ENCODE data around the gene RHOD.

RHOD gene, protein sequence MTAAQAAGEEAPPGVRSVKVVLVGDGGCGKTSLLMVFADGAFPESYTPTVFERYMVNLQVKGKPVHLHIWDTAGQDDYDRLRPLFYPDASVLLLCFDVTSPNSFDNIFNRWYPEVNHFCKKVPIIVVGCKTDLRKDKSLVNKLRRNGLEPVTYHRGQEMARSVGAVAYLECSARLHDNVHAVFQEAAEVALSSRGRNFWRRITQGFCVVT

DNA sequence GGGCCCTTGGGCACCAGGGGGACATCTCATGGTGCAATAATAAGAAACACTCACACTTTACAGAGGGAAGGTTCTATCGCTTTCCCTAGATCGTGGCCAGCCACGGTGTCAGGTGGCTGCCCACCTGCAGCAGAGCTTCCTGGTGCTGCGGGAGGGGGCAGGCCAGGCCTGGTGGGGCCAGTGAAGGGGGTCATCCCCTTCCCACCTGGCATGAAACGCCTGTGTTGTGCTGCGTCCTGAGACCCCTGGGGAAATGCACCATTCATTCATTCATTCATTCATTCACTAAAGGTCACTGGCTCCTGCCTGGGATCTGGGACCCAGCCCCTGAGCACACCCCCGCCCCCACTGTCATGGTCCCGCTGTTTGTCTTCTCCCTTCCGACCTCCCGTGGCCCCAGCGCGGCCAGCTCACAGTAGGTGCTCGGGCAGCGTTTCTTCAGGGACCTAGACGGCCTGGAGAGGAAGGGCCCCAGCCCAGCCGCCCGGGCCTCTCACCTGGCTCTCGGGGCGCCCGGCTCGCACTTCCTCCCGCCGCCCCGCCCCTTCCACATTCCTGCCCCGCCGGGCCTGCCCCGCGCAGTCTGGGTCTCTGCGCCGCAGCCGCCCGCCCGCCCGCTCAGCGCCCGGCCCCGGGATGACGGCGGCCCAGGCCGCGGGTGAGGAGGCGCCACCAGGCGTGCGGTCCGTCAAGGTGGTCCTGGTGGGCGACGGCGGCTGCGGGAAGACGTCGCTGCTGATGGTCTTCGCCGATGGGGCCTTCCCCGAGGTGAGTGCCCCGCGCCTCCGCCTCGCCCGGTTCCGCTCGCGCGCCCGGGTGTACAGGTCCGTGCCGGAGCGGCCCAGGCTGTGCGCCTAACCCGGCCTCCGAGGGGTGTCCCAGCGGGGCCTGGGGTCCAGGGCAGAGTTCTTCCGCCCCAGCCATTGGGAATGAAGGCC is at the start of gene RHOD:
Gene RHOD, plus strand, starts transcription at position 581 of the 938 bp plus-strand sequence. Its CDS starts 56 bp downstream, at position 637.
- peak in 1 of 2 donors; percentile 12 for DNase-seq (ENCODE audit: low read depth in 1 of 2, low spot score in 1 of 2)

DNA sequence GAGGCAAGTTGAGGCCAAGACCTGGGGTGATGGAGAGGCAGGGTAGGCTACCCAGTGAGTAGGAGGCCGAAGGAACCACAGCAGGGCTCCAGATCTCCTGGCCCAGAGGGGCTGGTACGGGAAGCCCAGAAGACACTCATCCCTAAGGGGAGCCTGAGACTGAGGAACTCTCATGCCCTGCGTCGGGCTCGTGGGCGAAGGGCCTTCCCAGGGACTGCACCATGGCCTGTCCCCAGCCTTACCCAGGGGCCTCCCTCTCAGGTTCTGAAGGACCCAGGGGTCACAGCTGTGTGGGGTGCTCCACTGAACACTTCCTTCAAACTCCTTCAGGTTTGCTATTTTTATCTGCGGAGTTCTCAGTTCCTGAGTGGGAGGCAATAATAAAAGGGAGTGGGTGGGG is 49.5 kb upstream of the RHOD start:
- no peak for DNase-seq (ENCODE audit: low read depth in 1 of 2, low spot score in 1 of 2)

DNA sequence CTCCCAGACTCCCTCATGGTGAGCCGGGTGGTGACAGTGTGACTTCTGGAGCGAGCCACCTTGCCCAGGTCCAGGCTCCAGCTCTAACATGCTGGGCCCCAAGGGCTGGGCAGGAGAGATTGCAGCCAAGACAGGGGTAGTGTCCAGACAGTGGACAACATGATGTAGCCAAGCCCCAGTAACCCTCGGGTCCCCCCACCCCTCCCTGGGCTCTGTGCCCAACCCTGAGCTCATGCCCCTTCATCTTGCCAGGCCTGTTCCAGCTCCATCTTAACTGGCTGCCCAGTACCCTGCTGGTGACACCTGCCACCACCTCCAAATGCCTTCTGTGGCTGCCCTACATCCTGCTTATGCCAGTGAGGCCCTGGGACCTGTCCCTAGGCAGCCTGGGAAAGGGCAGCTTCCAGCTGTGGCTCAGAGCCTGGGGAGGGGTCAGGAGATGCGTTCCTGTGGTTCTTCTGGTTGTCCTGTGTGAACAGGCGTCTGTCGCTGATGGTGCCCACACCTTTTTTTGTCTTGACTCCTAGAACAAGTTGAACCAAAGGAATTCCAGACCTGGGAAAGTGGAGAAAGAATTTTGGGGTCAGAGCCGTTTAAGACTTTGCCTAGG is 46.2 kb upstream of the RHOD start:
- DNase-seq (ENCODE audit: low read depth in 1 of 2, low spot score in 1 of 2): no peak

DNA sequence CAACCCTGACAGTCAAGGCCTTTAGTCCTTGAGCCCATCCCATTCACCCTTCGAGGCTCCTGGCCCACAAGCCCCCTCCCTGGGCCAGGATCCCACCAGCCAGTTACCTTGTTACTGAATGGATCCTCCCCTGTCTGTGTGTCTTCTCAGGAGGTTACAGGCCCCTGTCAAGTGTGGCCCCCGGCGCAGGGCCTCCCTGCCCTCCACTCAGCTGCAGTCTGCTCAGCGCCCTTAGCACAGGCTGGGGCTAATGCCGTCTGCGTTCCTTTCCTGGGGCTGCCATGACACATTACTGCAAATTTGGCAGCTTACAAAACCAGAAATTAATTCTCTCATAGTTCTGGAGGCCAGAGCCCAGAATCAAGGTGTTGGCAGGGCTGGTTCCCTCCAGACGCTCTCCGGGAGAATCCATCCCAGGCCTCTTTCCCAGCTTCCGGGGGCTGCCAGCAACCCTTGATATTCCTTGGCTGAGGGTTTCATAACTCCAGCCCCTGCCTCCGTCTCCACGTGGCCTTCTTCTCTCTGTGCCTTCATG is 43.1 kb upstream of the RHOD start:
- DNase-seq (ENCODE audit: low read depth in 1 of 2, low spot score in 1 of 2): no peak

DNA sequence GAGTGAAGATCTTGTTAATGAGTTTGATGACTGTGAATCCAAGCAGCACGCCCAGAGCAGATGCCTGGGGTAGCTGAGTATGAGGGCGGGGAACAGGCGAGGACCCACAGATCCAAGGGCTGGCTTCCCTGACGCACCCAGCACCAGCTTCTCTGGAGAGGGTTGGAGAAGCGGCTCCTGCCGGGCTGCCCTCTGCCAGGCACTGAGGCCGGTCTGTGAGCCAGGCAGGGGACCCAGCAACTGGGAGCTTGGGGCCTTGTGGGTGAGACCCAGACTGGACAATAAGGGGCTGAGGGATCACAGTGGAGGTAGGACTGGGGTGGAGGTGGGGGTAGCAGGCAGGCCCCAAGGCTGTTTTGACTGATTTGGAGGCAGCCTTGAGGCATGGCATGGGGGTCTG is 42.3 kb upstream of the RHOD start:
- no peak for DNase-seq (ENCODE audit: low read depth in 1 of 2, low spot score in 1 of 2)

DNA sequence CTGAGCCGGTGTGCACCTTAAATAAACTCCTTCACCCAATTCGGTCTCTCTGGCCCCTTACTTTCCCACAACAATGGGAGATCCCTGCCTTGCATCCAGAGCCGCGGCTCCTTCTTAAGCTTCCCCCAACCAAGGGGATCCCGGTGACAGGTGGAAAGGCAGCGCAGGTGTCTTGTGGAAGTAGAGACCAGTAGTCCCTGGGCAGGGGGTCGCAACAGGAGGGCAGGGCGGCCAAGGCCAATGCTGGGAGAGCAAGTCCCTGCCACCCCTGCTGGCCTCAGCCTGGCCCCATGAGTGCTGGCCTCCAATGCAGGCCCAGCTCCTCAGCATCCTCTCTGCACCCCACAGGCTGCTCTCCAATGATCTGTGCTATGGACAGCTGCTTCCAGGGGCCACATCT is 41.6 kb upstream of the RHOD start:
- no peak for DNase-seq (ENCODE audit: low read depth in 1 of 2, low spot score in 1 of 2)

DNA sequence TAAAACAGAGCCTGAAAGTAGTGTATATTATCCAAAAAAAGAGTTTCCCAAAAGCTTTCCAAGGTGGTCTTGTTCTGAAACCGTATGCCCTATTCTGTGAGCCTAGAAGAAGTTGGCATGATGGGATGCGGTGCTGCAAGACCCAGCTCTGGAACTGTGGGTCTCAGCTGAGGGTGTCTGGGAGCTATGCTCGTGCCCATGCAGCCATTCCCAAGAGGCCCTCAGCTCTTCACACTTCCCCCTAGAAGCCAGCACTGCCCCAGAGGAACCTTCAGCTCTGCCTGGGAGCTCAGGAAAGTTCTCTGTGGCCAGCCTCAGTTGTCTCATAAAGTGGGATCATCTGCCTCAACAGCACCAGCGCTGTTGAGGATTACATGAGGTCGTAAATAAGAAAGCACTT is 40.1 kb upstream of the RHOD start:
- DNase-seq (ENCODE audit: low read depth in 1 of 2, low spot score in 1 of 2): no peak

DNA sequence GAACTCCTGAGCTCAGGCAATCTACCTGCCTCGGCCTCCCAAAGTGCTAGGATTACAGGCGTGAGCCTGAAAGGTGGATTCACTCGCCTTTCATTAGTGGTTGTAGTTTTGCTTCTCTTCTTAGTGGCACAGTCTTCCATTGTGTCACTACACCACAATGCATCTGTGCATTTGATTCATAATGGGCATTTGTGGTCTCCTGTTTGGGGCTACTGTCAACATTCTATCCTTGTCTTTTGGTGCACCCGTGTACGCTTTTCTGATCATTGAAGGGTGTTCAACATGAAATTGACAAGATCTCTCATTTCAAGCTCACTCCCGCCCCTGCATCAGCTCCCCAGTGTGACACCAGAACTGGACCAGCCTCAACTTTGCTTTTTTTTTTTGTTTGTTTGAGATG is 35.7 kb upstream of the RHOD start:
- no peak for DNase-seq (ENCODE audit: low read depth in 1 of 2, low spot score in 1 of 2)

DNA sequence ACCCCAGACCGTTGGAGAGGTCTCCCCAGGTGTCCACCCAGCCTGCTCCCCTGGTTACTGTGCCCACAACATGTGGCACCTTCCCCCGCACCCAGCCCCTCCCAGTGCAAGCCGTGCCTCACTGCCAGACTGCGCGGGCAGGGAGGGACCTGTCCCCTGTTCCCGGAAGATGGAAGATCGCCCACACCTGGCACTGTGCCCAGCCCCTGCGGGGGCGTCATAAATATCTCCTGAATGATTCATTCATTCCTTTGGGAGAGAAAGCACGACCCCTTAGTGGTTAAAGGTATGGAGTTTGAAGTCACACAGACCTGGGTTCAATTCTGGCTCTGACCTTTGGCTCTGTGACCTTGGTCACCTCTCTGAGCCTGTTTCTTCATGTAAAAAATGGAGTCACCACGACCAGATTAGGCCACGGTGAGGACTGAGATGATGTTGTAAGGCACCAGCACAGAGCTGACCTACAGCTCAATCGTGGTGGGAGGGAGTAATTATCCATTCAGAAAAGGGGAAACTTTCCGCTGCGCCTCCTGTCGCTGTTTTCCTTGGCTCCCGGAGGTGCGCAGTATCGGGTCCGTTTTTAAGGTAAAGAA is 34.2 kb upstream of the RHOD start:
- DNase-seq (ENCODE audit: low read depth in 1 of 2, low spot score in 1 of 2): no peak

DNA sequence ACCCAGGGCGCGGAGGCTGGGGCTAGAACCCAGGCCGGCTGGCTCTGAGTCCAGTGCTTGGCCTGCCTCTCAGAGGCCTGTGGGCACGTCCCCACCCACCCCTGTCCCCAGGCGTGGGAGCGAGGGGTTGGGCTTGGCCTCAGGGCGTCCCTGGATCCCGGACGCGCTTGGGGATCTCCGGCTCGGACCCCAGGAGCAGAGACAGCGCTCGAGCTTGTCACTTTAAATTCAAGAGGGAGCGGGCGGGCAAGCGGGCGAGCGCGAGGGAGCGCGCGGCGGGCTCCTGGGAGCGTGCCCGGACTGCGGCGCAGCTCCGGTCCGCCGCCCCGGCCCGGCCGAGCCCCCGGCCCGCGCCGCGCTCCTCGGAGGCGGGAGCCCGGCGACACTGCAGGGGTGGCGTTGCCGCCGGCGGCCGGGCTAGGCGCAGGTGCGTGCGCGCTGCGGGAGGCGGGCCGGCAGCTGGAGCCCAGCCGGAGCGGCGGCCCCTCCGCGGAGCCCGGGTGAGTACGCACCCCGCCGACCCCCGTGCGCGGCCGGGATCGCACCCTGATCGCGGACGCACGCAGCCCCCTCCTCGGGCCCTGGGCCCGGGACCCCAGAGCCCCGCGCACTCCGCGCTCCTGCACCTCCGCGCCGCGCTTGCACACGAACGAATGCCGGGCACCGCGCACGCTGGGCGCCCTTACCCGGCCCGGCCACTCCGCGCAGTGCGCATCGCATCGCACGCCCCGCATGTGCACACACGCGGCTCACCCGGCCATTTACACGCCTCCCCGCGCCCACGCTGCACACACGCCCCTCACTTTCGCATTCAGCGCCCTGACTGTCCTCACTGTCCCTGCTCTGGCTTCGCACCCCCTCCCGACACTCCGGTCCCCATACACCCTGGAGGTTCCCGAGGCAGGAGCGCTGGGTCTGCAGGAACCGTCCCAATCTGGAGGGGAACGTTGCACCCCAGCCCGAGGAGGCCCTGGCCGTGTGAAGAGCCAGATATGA is 33.4 kb upstream of the RHOD start, which contains the start of gene SYT12:
Gene SYT12, plus strand, starts transcription at position 174 of the 996 bp plus-strand sequence. CDS start 7,011 bp downstream, outside the sequence.
- no peak for DNase-seq (ENCODE audit: low read depth in 1 of 2, low spot score in 1 of 2)

DNA sequence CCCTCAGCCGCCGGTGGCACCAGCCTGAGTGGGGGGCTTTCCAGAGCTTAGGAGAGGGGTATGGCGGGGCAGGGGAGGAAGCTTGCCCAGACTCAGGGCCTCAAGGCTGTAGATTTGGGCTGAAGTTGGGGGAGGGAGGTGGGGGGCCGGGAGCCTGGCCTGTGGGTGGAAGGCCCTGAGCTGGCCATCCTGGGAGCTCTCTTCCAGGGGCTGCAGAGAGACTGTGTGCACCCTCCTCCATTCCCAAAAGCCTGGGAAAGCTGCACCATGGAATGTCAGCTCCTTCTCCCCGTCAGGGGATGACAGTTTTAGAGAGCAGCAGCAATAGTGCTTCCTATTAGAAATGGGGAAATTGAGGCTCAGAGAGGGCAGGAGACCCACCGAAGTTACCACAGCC is 32.7 kb upstream of the RHOD start:
- DNase-seq (ENCODE audit: low read depth in 1 of 2, low spot score in 1 of 2): no peak

DNA sequence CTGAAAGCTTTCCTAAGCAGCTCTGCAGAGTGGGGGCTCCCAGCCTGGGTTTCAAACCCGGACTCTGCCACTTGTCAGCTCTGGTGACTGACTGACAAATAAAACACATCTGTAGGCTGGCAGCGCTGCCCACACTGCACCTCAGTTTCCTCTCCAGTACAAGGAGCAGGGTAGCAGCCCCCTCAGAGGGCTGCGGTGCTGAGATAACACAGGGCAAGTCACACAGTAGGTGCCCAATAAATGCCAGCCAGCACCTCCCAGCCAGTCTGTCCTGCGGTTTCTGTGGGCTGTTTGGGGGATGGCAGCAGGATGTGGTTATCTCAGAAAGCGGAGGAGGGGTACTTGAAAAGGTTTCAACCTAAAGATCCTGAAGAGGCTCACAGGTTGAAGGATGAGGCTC is 32.2 kb upstream of the RHOD start:
- peak in 1 of 2 donors; percentile 11 for DNase-seq (ENCODE audit: low read depth in 1 of 2, low spot score in 1 of 2)

DNA sequence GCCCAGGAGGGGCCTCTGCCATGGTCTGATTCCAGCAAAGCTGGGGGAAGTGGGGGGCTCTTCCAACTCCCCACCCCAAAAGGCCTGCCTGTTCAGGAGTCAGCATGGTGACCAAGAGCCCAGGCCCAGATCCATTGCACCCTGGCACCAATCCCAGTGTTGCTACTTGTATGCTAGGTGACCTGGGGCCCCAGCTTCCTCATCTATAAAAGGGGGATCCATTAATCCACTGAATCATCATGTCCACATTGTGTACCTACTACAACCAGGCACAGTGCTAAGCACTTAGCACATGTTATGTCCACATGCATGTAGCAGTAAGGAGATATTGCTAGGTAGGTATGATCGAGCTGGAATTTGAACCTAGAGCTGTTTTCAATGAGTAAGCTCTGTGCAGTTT is 31.7 kb upstream of the RHOD start:
- no peak for DNase-seq (ENCODE audit: low read depth in 1 of 2, low spot score in 1 of 2)

DNA sequence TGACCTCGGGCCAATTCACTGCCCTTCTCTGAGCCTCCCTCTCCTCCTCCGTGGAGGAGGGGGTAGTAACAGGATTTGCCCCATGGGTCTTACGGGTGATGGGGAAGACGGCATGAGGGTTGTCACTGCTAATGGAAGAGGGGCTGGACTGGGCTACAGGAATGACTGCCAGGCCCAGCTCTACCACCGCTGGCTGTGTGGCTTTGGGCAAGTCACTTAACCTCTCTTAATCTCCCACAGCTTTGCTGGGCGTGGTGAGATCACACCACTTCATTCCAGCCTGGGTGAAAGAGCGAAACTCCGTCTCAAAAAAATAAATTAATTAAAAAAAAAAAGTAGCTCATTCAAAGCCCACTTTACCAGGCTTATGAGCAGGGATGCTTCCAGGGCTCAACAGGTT is 30.9 kb upstream of the RHOD start:
- no peak for DNase-seq (ENCODE audit: low read depth in 1 of 2, low spot score in 1 of 2)

DNA sequence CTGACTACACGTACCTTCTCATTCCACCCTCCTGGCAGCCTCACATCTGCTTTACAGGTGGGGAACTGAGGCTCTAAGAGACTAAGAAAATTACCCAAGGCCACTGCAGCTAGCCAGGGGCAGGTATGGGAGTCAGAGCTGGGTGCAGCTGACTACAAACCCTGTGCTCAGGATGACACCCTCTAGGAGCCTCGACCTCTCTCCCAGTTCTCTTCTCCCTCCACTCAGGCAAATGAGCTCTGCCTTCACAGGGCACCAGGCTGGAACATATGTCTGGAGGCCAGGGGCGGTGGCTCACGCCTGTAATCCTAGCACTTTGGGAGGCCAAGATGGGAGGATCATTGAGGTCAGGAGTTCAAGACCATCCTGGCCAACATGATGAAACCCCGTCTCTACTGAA is 29.7 kb upstream of the RHOD start:
- no peak for DNase-seq (ENCODE audit: low read depth in 1 of 2, low spot score in 1 of 2)

DNA sequence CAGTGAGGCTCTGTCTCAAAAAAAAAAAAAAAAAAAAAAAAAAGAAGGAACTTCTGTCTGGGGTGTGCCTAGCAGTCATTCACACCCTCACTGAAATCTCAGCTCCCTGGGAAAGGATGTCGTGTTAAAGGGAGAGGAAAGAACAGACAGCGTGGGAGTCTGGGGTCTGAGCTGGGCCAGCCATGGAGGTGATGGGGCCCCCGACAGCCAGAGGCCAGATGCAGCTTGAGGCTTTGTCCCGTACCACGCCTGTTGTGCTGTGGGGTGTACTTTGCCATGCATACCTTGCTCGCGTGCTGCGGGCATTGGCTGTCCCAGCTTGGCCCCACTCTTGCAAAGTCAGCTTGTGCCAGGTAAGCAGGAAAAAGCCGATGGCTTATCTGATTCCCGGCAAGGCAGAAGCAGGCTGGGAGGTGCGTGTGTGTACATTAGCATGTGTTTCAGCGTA is 29.1 kb upstream of the RHOD start:
- no peak for DNase-seq (ENCODE audit: low read depth in 1 of 2, low spot score in 1 of 2)

DNA sequence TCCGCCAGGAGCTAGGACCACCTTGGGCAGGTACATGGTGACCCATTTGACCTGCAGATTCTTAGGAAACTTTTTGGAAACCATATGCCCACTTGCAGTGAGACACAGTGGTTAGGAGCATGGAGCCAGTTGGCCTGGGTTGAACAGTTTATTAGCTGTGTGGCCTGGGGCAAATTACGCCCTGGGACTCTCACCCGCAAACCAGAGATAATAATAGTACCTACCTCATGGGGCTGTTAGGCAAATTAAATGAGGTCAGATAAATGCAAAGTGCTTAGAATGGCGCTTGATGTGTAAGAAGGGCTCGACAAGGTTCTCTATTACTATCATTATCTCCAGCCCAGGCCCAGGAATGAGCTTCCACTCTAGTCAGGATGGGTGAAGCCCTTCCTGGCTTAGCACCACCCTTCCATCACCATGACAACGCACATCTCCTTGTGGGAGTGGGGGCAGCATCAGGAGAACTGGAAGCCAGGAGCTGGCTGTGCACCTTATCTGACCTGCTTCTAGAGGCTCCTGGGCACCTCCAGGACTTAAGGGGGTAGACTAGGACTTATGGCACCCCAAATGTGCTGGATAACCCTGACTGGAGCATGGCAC is 28.6 kb upstream of the RHOD start:
- DNase-seq (ENCODE audit: low read depth in 1 of 2, low spot score in 1 of 2): no peak

DNA sequence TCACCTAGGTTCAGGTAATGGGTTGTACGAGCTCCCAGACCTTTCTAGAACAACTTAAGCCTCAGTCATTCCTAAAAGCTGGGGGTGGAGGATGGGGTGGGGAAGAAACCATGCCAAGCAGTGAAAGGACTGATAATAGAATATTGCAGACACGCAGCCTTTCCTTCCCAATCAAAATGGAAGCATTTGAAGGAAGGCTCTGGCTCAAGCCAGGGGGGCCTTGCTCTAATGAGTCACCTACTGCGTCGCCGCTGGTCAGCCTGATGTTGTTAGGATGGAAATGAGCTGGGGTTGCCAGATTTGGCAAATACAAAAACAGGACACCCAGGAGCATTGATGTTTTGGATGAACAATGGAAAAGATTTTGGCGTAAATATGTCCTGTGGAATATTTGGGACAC is 27.5 kb upstream of the RHOD start:
- DNase-seq (ENCODE audit: low read depth in 1 of 2, low spot score in 1 of 2): no peak

DNA sequence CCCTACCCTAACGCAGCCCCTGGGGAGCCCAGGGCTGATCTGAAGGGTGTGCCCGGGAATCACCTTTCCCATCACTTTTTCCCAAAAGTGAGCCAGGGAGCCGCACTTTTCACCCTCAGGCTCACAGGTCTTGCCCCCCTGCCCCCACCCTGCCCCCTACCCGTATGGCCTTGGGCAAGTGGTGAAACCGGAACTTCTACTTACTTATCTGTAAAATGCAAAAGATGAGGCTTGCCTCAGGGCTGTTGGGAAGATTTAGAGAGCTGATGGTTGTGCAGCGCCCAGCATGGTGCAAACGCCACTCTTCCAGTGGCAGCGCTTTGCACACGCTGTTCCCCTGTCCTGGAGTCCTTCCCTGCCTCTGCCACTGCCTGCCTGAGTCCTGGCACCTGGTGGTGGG is 25.7 kb upstream of the RHOD start:
- DNase-seq (ENCODE audit: low read depth in 1 of 2, low spot score in 1 of 2): no peak
